ENCODE measurements around the gene HM13. TPM values are rescaled to one million over a fixed set of nuclear protein-coding genes. Genes with fewer than 3 reads are reported as not detected.

HM13 gene
- total RNA-seq, 1 experiment from 2014 or later: 183 TPM

GRCh38 chr20:31542201-31542842 lies 28.1 kb downstream of the HM13 start:
- Histone ChIP-seq H3K4me2 (ENCODE audit: low read length) (no peak overlapping the region), H3K9ac (ENCODE audit: low read length) (no peak overlapping the region), H3K36me3 (ENCODE audit: control insufficient read depth in 1 of 2, insufficient read depth in 2 of 2, low read length in 2 of 2) (peaks cover 26 to 38% of the 10 kb centered on the region in 2 experiments; a peak in 3 of 4 replicates), H3K9me3 (ENCODE audit: control insufficient read depth in 1 of 2, insufficient read depth in 1 of 2, low read depth in 1 of 2, low read length in 2 of 2) (no peaks in the 10 kb centered on the region), H3K27ac (ENCODE audit: low read depth, low read length) (peak overlapping the region; percentile 24; the same call in 1 of the 2 replicates), H3K9me2 (ENCODE audit: insufficient read depth) (no peaks in the 10 kb centered on the region), H2AFZ (ENCODE audit: low read depth, low read length, poor library complexity, severe bottlenecking) (no peak overlapping the region), H3K4me1 (ENCODE audit: control insufficient read depth in 1 of 2, insufficient read depth in 2 of 2, low read length in 2 of 2) (peaks cover 0 to 33% of the 10 kb centered on the region in 2 experiments; a peak in 2 of 4 replicates), H3K4me3 (replicated peaks in 1 of 2; ENCODE audit: low read depth in 1 of 2, low read length in 2 of 2) (no peak overlapping the region), H4K20me1 (ENCODE audit: insufficient read depth) (no peaks in the 10 kb centered on the region), H3K27me3 (ENCODE audit: insufficient read depth, low read length) (no peaks in the 10 kb centered on the region), H3K79me2 (ENCODE audit: insufficient read depth, low read length) (peaks cover 74% of the 10 kb centered on the region)
- ATAC-seq: no peak
- intact Hi-C loops (cut with micrococcal nuclease): no loop called here
- ChIA-PET POLR2A (interaction anchor here (1.2 kb wide), 1 partner anchor 11 kb away, joined by 4 read pairs; no protein-coding TSS in a partner anchor), CTCF (interaction anchor here (0.9 to 3.2 kb wide), 3 partner anchors 15 to 92 kb away, joined by 3 to 11 read pairs (median 7); no protein-coding TSS in a partner anchor), RAD21 (ENCODE audit: low non-redundant PET in 1 of 2, low total read pairs in 2 of 2, uncharacterized antibody in 2 of 2, unreplicated experiment in 2 of 2) (no interaction called here)
- BruUV-seq (replicated peaks): no TSS peak
- no peak for DNase-seq (ENCODE audit: low read depth, low spot score)
- TF ChIP-seq REST (IDR thresholded peaks at IDR 0.05; ENCODE audit: low read depth): no peak
- TF ChIP-seq EZH2phosphoT487 (IDR thresholded peaks at IDR 0.05; ENCODE audit: borderline replicate concordance): no peak
- TF ChIP-seq TCF7L2 (IDR thresholded peaks at IDR 0.05; ENCODE audit: borderline replicate concordance, extremely low read depth, insufficient read depth, insufficient read length): no peak
- no peak for TF ChIP-seq ELF1 (IDR thresholded peaks at IDR 0.05; ENCODE audit: borderline replicate concordance, low read depth)
- TF ChIP-seq FOSL1 (IDR thresholded peaks at IDR 0.05; ENCODE audit: low read depth): no peak
- no peak for TF ChIP-seq POLR2AphosphoS5 (IDR thresholded peaks at IDR 0.05; ENCODE audit: low read depth, low read length)
- TF ChIP-seq JUND (IDR thresholded peaks at IDR 0.05): no peak
- TF ChIP-seq ATF3 (IDR thresholded peaks at IDR 0.05): no peak
- TF ChIP-seq ZBTB33 (IDR thresholded peaks at IDR 0.05; ENCODE audit: extremely low read depth, insufficient replicate concordance, low read length): no peak
- TF ChIP-seq CBX3 (IDR thresholded peaks at IDR 0.05; ENCODE audit: low read depth): no peak
- no peak for TF ChIP-seq YY1 (IDR thresholded peaks at IDR 0.05; ENCODE audit: extremely low read depth, insufficient replicate concordance, low read depth, low read length)
- no peak for TF ChIP-seq POLR2A (IDR thresholded peaks at IDR 0.05; ENCODE audit: borderline replicate concordance, extremely low read depth, insufficient read depth, insufficient read length)
- TF ChIP-seq SRF (IDR thresholded peaks at IDR 0.05; ENCODE audit: low read depth): no peak
- no peak for TF ChIP-seq CEBPB (IDR thresholded peaks at IDR 0.05; ENCODE audit: low read depth)
- no peak for TF ChIP-seq ZNF274 (IDR thresholded peaks at IDR 0.05; ENCODE audit: low read depth, low read length)
- no peak for TF ChIP-seq EGR1 (IDR thresholded peaks at IDR 0.05; ENCODE audit: low read depth)
- no peak for TF ChIP-seq EZH2 (IDR thresholded peaks at IDR 0.05)
- no peak for TF ChIP-seq CTCF (IDR thresholded peaks at IDR 0.05 in 2 of 3, conservative IDR thresholded peaks at IDR 0.05 in 1 of 3; ENCODE audit: borderline replicate concordance in 1 of 3, insufficient read depth in 1 of 3, low read depth in 2 of 3, low read length in 2 of 3)

All from HCT116 (cell line).